Vagina (tissue), 2 donors: ENCODE measurements around the gene DNAJC4. TPM values are rescaled to one million over a fixed set of nuclear protein-coding genes. Genes with fewer than 3 reads are reported as not detected.
A peak's percentile ranks its signal among the peaks of the same experiment; 100 is the strongest.

Source experiments
- DNase-seq, 2 donors: peaks; one replicate each; pipeline ENCODE4 v3.0.0-alpha.2; 2017; ENCODE audit errors: extremely low spot score in 2 of 2
- H3K27ac ChIP-seq: fragments of 200-600 bp; sonication (generic); one replicate; pipeline ENCODE4 v1.5.1; 2019
- H3K27me3 ChIP-seq: fragments of 200-600 bp; sonication (generic); one replicate; pipeline ENCODE4 v1.5.1; 2019
- H3K36me3 ChIP-seq, 2 donors: fragments of 200-600 bp; sonication (generic); one replicate each; pipeline ENCODE4 v1.5.1; 2017 to 2019
- H3K4me1 ChIP-seq: fragments of 200-600 bp; sonication (generic); one replicate; pipeline ENCODE4 v1.5.1; 2019
- H3K4me3 ChIP-seq, 2 donors: fragments of 200-600 bp; sonication (generic); 1 replicate in 1 of 2; 2 replicates in 1 of 2; pipeline ENCODE4 v1.5.1; 2016 to 2019
- H3K9me3 ChIP-seq: fragments of 200-600 bp; sonication (generic); one replicate; pipeline ENCODE4 v1.5.1; 2019
- CTCF ChIP-seq, 3 experiments: fragments of 450-650 bp in 2 of 3; fragments of 200-600 bp in 1 of 3; sonication (generic) in 1 of 3; IDR thresholded peaks; one replicate each; pipeline ENCODE4 v1.5.1; 2017 to 2019; ENCODE audit warnings: antibody characterized with exemption in 3 of 3, mild to moderate bottlenecking in 2 of 3, moderate library complexity in 2 of 3
- POLR2A ChIP-seq, 2 donors: fragments of 450-650 bp; IDR thresholded peaks; one replicate each; pipeline ENCODE4 v1.6.1; 2017; ENCODE audit warnings: antibody characterized with exemption in 2 of 2, mild to moderate bottlenecking in 2 of 2, moderate library complexity in 2 of 2
- POLR2AphosphoS5 ChIP-seq, 2 donors: sonication (generic); formaldehyde crosslinking; IDR thresholded peaks; one replicate each; pipeline ENCODE4 v1.9.0; 2017; ENCODE audit warnings: antibody characterized with exemption in 2 of 2, mild to moderate bottlenecking in 2 of 2, low read depth in 1 of 2; ENCODE audit not compliant: insufficient read depth in 1 of 2
- intact Hi-C: fragments of 100-400 bp; cut with DNase I; formaldehyde crosslinking; loops from one replicate; pipeline ENCODE4 v1.15.1; 2023
- total RNA-seq: library from RNA; depleted of rRNA; stranded (reverse); fragments of >200 nt; gene quantifications from one replicate; pipeline ENCODE4 v1.2.3, GENCODE V29; 2016

DNAJC4 gene
- total RNA-seq, 1 donor from 2014 or later: 43.7 TPM

DNA sequence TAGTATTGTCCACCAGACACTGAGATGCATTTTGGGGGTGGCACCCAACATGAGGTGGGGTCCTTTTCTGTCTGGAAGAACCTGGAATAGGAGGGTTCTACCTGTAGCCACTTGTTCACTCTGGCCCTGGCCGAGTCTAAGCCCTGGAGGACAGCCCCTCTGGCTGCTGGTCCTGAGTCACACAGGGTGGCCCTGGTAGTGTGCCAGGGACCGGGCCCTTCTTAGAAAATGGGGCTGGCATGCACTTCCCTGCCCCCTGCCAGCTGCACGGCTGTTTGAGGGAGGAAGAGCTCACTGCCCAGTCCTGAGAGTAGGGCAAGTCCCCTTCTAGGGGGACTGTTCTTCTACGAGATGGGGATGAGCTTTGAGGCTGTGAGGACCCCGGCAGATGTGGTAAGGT, 23.1 kb downstream of the DNAJC4 start:
- no peaks in the 10 kb centered on the region for H3K27me3 ChIP-seq
- H3K9me3 ChIP-seq: no peaks in the 10 kb centered on the region
- no peak overlapping the region for H3K27ac ChIP-seq
- peak overlapping the region in 1 of 2 donors; percentile 85 for H3K4me3 ChIP-seq
- TF ChIP-seq CTCF (IDR thresholded peaks at IDR 0.05) (no peak), POLR2AphosphoS5 (IDR thresholded peaks at IDR 0.05; ENCODE audit: insufficient read depth in 1 of 2, low read depth in 1 of 2) (no peak), POLR2A (IDR thresholded peaks at IDR 0.05) (no peak)
- DNase-seq: no peak
- peaks cover 0 to 21% of the 10 kb centered on the region in 2 donors for H3K36me3 ChIP-seq
- peaks cover 35% of the 10 kb centered on the region for H3K4me1 ChIP-seq
- intact Hi-C loops: no loop called here

GRCh38 chr11:64254326-64254725, 24.0 kb downstream of the DNAJC4 start:
- H3K4me1 ChIP-seq: peaks cover 35% of the 10 kb centered on the region
- intact Hi-C loops: no loop called here
- H3K9me3 ChIP-seq: no peaks in the 10 kb centered on the region
- no peak overlapping the region for H3K4me3 ChIP-seq
- no peaks in the 10 kb centered on the region for H3K27me3 ChIP-seq
- H3K36me3 ChIP-seq: peaks cover 0 to 27% of the 10 kb centered on the region in 2 donors
- no peak overlapping the region for H3K27ac ChIP-seq
- TF ChIP-seq POLR2A (IDR thresholded peaks at IDR 0.05): no peak
- TF ChIP-seq POLR2AphosphoS5 (IDR thresholded peaks at IDR 0.05; ENCODE audit: insufficient read depth in 1 of 2, low read depth in 1 of 2): no peak
- TF ChIP-seq CTCF (IDR thresholded peaks at IDR 0.05): no peak
- DNase-seq: no peak

- Histone ChIP-seq H3K27ac (no peak overlapping the region), H3K36me3 (peaks cover 0 to 33% of the 10 kb centered on the region in 2 donors), H3K4me3 (no peak overlapping the region), H3K9me3 (no peaks in the 10 kb centered on the region), H3K4me1 (peaks cover 33% of the 10 kb centered on the region), H3K27me3 (no peaks in the 10 kb centered on the region)
- no peak for DNase-seq
- intact Hi-C loops: no loop called here
- TF ChIP-seq POLR2A (IDR thresholded peaks at IDR 0.05) (no peak), POLR2AphosphoS5 (IDR thresholded peaks at IDR 0.05; ENCODE audit: insufficient read depth in 1 of 2, low read depth in 1 of 2) (no peak), CTCF (IDR thresholded peaks at IDR 0.05) (no peak)
These were observed 25.1 kb downstream of the DNAJC4 start for GRCh38 chr11:64255135-64256128.

- H3K9me3 ChIP-seq: no peaks in the 10 kb centered on the region
- no peak overlapping the region for H3K27ac ChIP-seq
- no peaks in the 10 kb centered on the region for H3K27me3 ChIP-seq
- H3K4me3 ChIP-seq: no peak overlapping the region
- TF ChIP-seq POLR2A (IDR thresholded peaks at IDR 0.05): no peak
- no peak for TF ChIP-seq POLR2AphosphoS5 (IDR thresholded peaks at IDR 0.05; ENCODE audit: insufficient read depth in 1 of 2, low read depth in 1 of 2)
- TF ChIP-seq CTCF (IDR thresholded peaks at IDR 0.05): no peak
- peaks cover 0 to 38% of the 10 kb centered on the region in 2 donors for H3K36me3 ChIP-seq
- intact Hi-C loops: no loop called here
- peaks cover 25% of the 10 kb centered on the region for H3K4me1 ChIP-seq
- no peak for DNase-seq
These were observed 26.0 kb downstream of the DNAJC4 start for GRCh38 chr11:64256300-64256699.

DNA sequence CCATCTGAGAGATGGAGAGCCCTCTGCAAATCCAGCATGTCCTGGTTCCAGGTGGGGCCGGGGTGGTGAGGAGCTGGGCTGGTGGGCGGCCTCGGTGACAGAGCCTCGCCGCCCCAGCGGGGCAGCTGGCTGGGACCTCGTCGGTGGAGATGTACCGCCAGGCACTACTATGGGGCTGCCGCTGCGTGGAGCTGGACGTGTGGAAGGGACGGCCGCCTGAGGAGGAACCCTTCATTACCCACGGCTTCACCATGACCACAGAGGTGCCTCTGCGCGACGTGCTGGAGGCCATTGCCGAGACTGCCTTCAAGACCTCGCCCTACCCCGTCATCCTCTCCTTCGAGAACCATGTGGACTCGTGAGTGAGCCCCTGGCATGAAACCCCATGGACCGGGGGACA, 28.0 kb downstream of the DNAJC4 start:
- no peaks in the 10 kb centered on the region for H3K27me3 ChIP-seq
- intact Hi-C loops: no loop called here
- H3K4me3 ChIP-seq: no peak overlapping the region
- H3K27ac ChIP-seq: no peak overlapping the region
- H3K9me3 ChIP-seq: no peaks in the 10 kb centered on the region
- DNase-seq: no peak
- H3K36me3 ChIP-seq: peaks cover 0 to 56% of the 10 kb centered on the region in 2 donors
- no peak for TF ChIP-seq POLR2AphosphoS5 (IDR thresholded peaks at IDR 0.05; ENCODE audit: insufficient read depth in 1 of 2, low read depth in 1 of 2)
- no peak for TF ChIP-seq POLR2A (IDR thresholded peaks at IDR 0.05)
- no peak for TF ChIP-seq CTCF (IDR thresholded peaks at IDR 0.05)
- peaks cover 7% of the 10 kb centered on the region for H3K4me1 ChIP-seq
